Measurements from ENCODE around the gene LAMTOR3.

Gene LAMTOR3

GRCh38 chr4:99853190-99853589 is 41.0 kb downstream of the LAMTOR3 start:
- no peaks in the 10 kb centered on the region for H3K9me3 ChIP-seq (ENCODE audit: control insufficient read depth in 5 of 5, low read length in 5 of 5)
- no peak overlapping the region for H3K9ac ChIP-seq (ENCODE audit: low read length in 5 of 5)
- H3K36me3 ChIP-seq (ENCODE audit: control insufficient read depth in 5 of 5, insufficient read depth in 5 of 5, low read length in 5 of 5): no peaks in the 10 kb centered on the region
- H3K4me3 ChIP-seq (ENCODE audit: low read depth in 1 of 5, low read length in 5 of 5): no peak overlapping the region
- no peak overlapping the region for H3K27ac ChIP-seq (ENCODE audit: low read depth, low read length)
- H3K27me3 ChIP-seq (ENCODE audit: control insufficient read depth in 5 of 5, insufficient read depth in 4 of 5, low read length in 5 of 5): no peaks in the 10 kb centered on the region
- H3K4me1 ChIP-seq (ENCODE audit: control insufficient read depth in 5 of 5, insufficient read depth in 5 of 5, low read length in 5 of 5): peaks cover 0 to 10% (median 6%) of the 10 kb centered on the region in 5 donors

GRCh38 chr4:99852199-99852749 is 42.0 kb downstream of the LAMTOR3 start:
- Histone ChIP-seq H3K4me1 (ENCODE audit: control insufficient read depth in 5 of 5, insufficient read depth in 5 of 5, low read length in 5 of 5) (peaks cover 0 to 10% (median 6%) of the 10 kb centered on the region in 5 donors), H3K9ac (ENCODE audit: low read length in 5 of 5) (no peak overlapping the region), H3K4me3 (ENCODE audit: low read depth in 1 of 5, low read length in 5 of 5) (no peak overlapping the region), H3K9me3 (ENCODE audit: control insufficient read depth in 5 of 5, low read length in 5 of 5) (no peaks in the 10 kb centered on the region), H3K27me3 (ENCODE audit: control insufficient read depth in 5 of 5, insufficient read depth in 4 of 5, low read length in 5 of 5) (no peaks in the 10 kb centered on the region), H3K36me3 (ENCODE audit: control insufficient read depth in 5 of 5, insufficient read depth in 5 of 5, low read length in 5 of 5) (no peaks in the 10 kb centered on the region), H3K27ac (ENCODE audit: low read depth, low read length) (no peak overlapping the region)

GRCh38 chr4:99848591-99849001 is 45.6 kb downstream of the LAMTOR3 start:
- Histone ChIP-seq H3K27ac (ENCODE audit: low read depth, low read length) (no peak overlapping the region), H3K36me3 (ENCODE audit: control insufficient read depth in 5 of 5, insufficient read depth in 5 of 5, low read length in 5 of 5) (no peaks in the 10 kb centered on the region), H3K4me1 (ENCODE audit: control insufficient read depth in 5 of 5, insufficient read depth in 5 of 5, low read length in 5 of 5) (peaks cover 0 to 2% (median 0%) of the 10 kb centered on the region in 5 donors), H3K4me3 (ENCODE audit: low read depth in 1 of 5, low read length in 5 of 5) (no peak overlapping the region), H3K27me3 (ENCODE audit: control insufficient read depth in 5 of 5, insufficient read depth in 4 of 5, low read length in 5 of 5) (no peaks in the 10 kb centered on the region), H3K9ac (ENCODE audit: low read length in 5 of 5) (no peak overlapping the region), H3K9me3 (ENCODE audit: control insufficient read depth in 5 of 5, low read length in 5 of 5) (peaks cover 0 to 2% (median 0%) of the 10 kb centered on the region in 5 donors)

- no peak overlapping the region for H3K27ac ChIP-seq (ENCODE audit: low read depth, low read length)
Measured at GRCh38 chr4:99847362-99847976, 46.8 kb downstream of the LAMTOR3 start.

GRCh38 chr4:99846891-99847290 is 47.3 kb downstream of the LAMTOR3 start:
- Histone ChIP-seq H3K4me3 (ENCODE audit: low read depth in 1 of 5, low read length in 5 of 5) (no peak overlapping the region), H3K27me3 (ENCODE audit: control insufficient read depth in 5 of 5, insufficient read depth in 4 of 5, low read length in 5 of 5) (no peaks in the 10 kb centered on the region), H3K36me3 (ENCODE audit: control insufficient read depth in 5 of 5, insufficient read depth in 5 of 5, low read length in 5 of 5) (no peaks in the 10 kb centered on the region), H3K27ac (ENCODE audit: low read depth, low read length) (no peak overlapping the region), H3K4me1 (ENCODE audit: control insufficient read depth in 5 of 5, insufficient read depth in 5 of 5, low read length in 5 of 5) (peaks cover 0 to 2% (median 0%) of the 10 kb centered on the region in 5 donors), H3K9ac (ENCODE audit: low read length in 5 of 5) (no peak overlapping the region), H3K9me3 (ENCODE audit: control insufficient read depth in 5 of 5, low read length in 5 of 5) (peaks cover 0 to 2% (median 0%) of the 10 kb centered on the region in 5 donors)

More at GRCh38 chr4:99847362-99847976, 46.8 kb downstream of the LAMTOR3 start:
- H3K27me3 ChIP-seq (ENCODE audit: control insufficient read depth in 5 of 5, insufficient read depth in 4 of 5, low read length in 5 of 5): no peaks in the 10 kb centered on the region
- no peak overlapping the region for H3K4me3 ChIP-seq (ENCODE audit: low read depth in 1 of 5, low read length in 5 of 5)
- H3K9me3 ChIP-seq (ENCODE audit: control insufficient read depth in 5 of 5, low read length in 5 of 5): peaks cover 0 to 2% (median 0%) of the 10 kb centered on the region in 5 donors
- no peak overlapping the region for H3K9ac ChIP-seq (ENCODE audit: low read length in 5 of 5)
- no peaks in the 10 kb centered on the region for H3K36me3 ChIP-seq (ENCODE audit: control insufficient read depth in 5 of 5, insufficient read depth in 5 of 5, low read length in 5 of 5)
- peaks cover 0 to 2% (median 0%) of the 10 kb centered on the region in 5 donors for H3K4me1 ChIP-seq (ENCODE audit: control insufficient read depth in 5 of 5, insufficient read depth in 5 of 5, low read length in 5 of 5)

GRCh38 chr4:99845708-99846469 is 48.3 kb downstream of the LAMTOR3 start:
- peaks cover 0 to 3% (median 0%) of the 10 kb centered on the region in 5 donors for H3K36me3 ChIP-seq (ENCODE audit: control insufficient read depth in 5 of 5, insufficient read depth in 5 of 5, low read length in 5 of 5)
- H3K4me1 ChIP-seq (ENCODE audit: control insufficient read depth in 5 of 5, insufficient read depth in 5 of 5, low read length in 5 of 5): peaks cover 0 to 2% (median 0%) of the 10 kb centered on the region in 5 donors
- H3K9me3 ChIP-seq (ENCODE audit: control insufficient read depth in 5 of 5, low read length in 5 of 5): peaks cover 0 to 2% (median 0%) of the 10 kb centered on the region in 5 donors
- no peak overlapping the region for H3K27ac ChIP-seq (ENCODE audit: low read depth, low read length)
- H3K9ac ChIP-seq (ENCODE audit: low read length in 5 of 5): no peak overlapping the region
- no peaks in the 10 kb centered on the region for H3K27me3 ChIP-seq (ENCODE audit: control insufficient read depth in 5 of 5, insufficient read depth in 4 of 5, low read length in 5 of 5)
- no peak overlapping the region for H3K4me3 ChIP-seq (ENCODE audit: low read depth in 1 of 5, low read length in 5 of 5)

GRCh38 chr4:99845179-99845578 is 49.0 kb downstream of the LAMTOR3 start:
- Histone ChIP-seq H3K4me1 (ENCODE audit: control insufficient read depth in 5 of 5, insufficient read depth in 5 of 5, low read length in 5 of 5) (peaks cover 0 to 2% (median 0%) of the 10 kb centered on the region in 5 donors), H3K27ac (ENCODE audit: low read depth, low read length) (no peak overlapping the region), H3K27me3 (ENCODE audit: control insufficient read depth in 5 of 5, insufficient read depth in 4 of 5, low read length in 5 of 5) (no peaks in the 10 kb centered on the region), H3K9me3 (ENCODE audit: control insufficient read depth in 5 of 5, low read length in 5 of 5) (peaks cover 0 to 2% (median 0%) of the 10 kb centered on the region in 5 donors), H3K9ac (ENCODE audit: low read length in 5 of 5) (no peak overlapping the region), H3K4me3 (ENCODE audit: low read depth in 1 of 5, low read length in 5 of 5) (no peak overlapping the region), H3K36me3 (ENCODE audit: control insufficient read depth in 5 of 5, insufficient read depth in 5 of 5, low read length in 5 of 5) (peaks cover 0 to 3% (median 0%) of the 10 kb centered on the region in 5 donors)

GRCh38 chr4:99844048-99844447 is 50.2 kb downstream of the LAMTOR3 start:
- Histone ChIP-seq H3K4me1 (ENCODE audit: control insufficient read depth in 5 of 5, insufficient read depth in 5 of 5, low read length in 5 of 5) (peaks cover 0 to 2% (median 0%) of the 10 kb centered on the region in 5 donors), H3K27ac (ENCODE audit: low read depth, low read length) (no peak overlapping the region), H3K9ac (ENCODE audit: low read length in 5 of 5) (no peak overlapping the region), H3K9me3 (ENCODE audit: control insufficient read depth in 5 of 5, low read length in 5 of 5) (peaks cover 0 to 2% (median 0%) of the 10 kb centered on the region in 5 donors), H3K27me3 (ENCODE audit: control insufficient read depth in 5 of 5, insufficient read depth in 4 of 5, low read length in 5 of 5) (no peaks in the 10 kb centered on the region), H3K4me3 (ENCODE audit: low read depth in 1 of 5, low read length in 5 of 5) (no peak overlapping the region), H3K36me3 (ENCODE audit: control insufficient read depth in 5 of 5, insufficient read depth in 5 of 5, low read length in 5 of 5) (peaks cover 0 to 3% (median 0%) of the 10 kb centered on the region in 5 donors)

GRCh38 chr4:99843413-99843812 is 50.8 kb downstream of the LAMTOR3 start:
- Histone ChIP-seq H3K27me3 (ENCODE audit: control insufficient read depth in 5 of 5, insufficient read depth in 4 of 5, low read length in 5 of 5) (no peaks in the 10 kb centered on the region), H3K4me1 (ENCODE audit: control insufficient read depth in 5 of 5, insufficient read depth in 5 of 5, low read length in 5 of 5) (peaks cover 0 to 2% (median 0%) of the 10 kb centered on the region in 5 donors), H3K27ac (ENCODE audit: low read depth, low read length) (no peak overlapping the region), H3K36me3 (ENCODE audit: control insufficient read depth in 5 of 5, insufficient read depth in 5 of 5, low read length in 5 of 5) (peaks cover 0 to 3% (median 0%) of the 10 kb centered on the region in 5 donors), H3K4me3 (ENCODE audit: low read depth in 1 of 5, low read length in 5 of 5) (no peak overlapping the region), H3K9ac (ENCODE audit: low read length in 5 of 5) (no peak overlapping the region), H3K9me3 (ENCODE audit: control insufficient read depth in 5 of 5, low read length in 5 of 5) (peaks cover 0 to 2% (median 0%) of the 10 kb centered on the region in 5 donors)

GRCh38 chr4:99841129-99841528 is 53.1 kb downstream of the LAMTOR3 start:
- Histone ChIP-seq H3K9ac (ENCODE audit: low read length in 5 of 5) (no peak overlapping the region), H3K36me3 (ENCODE audit: control insufficient read depth in 5 of 5, insufficient read depth in 5 of 5, low read length in 5 of 5) (peaks cover 0 to 9% (median 0%) of the 10 kb centered on the region in 5 donors), H3K27ac (ENCODE audit: low read depth, low read length) (no peak overlapping the region), H3K4me1 (ENCODE audit: control insufficient read depth in 5 of 5, insufficient read depth in 5 of 5, low read length in 5 of 5) (no peaks in the 10 kb centered on the region), H3K4me3 (ENCODE audit: low read depth in 1 of 5, low read length in 5 of 5) (no peak overlapping the region), H3K9me3 (ENCODE audit: control insufficient read depth in 5 of 5, low read length in 5 of 5) (peaks cover 0 to 2% (median 0%) of the 10 kb centered on the region in 5 donors), H3K27me3 (ENCODE audit: control insufficient read depth in 5 of 5, insufficient read depth in 4 of 5, low read length in 5 of 5) (no peaks in the 10 kb centered on the region)
